A549 (cell line): ENCODE data around the gene ADGRB2.

Experiments
- HDAC2 ChIP-seq: fragments of 200-600 bp; sonication (generic); IDR thresholded peaks from 2 replicates; pipeline ENCODE4 v1.6.1; 2016
- JUNB ChIP-seq: fragments of >200 bp; sonication (Bioruptor Twin); formaldehyde crosslinking; IDR thresholded peaks from 2 replicates; pipeline ENCODE4 v1.6.1; 2016
- NPAS2 ChIP-seq: fragments of 250-450 bp; sonication (Bioruptor Pico); IDR thresholded peaks from 2 replicates; pipeline ENCODE4 v1.8.0; 2022; ENCODE audit warnings: mild to moderate bottlenecking, moderate library complexity, borderline replicate concordance
- RAD21 ChIP-seq, 2 experiments: fragments of >200 bp in 1 of 2; sonication (Bioruptor Twin) in 1 of 2; formaldehyde crosslinking in 1 of 2; IDR thresholded peaks in 1 of 2; conservative IDR thresholded peaks in 1 of 2; 2 replicates in 1 of 2; 3 replicates in 1 of 2; pipeline ENCODE4 v1.6.1; 2012 to 2018; ENCODE audit warnings: inconsistent platforms in 1 of 2
- RNF2 ChIP-seq: fragments of 200-600 bp; sonication (generic); IDR thresholded peaks from 2 replicates; pipeline ENCODE4 v1.6.1; 2016; ENCODE audit warnings: low read depth, mild to moderate bottlenecking, antibody characterized with exemption, moderate library complexity, borderline replicate concordance
- SMC3 ChIP-seq: fragments of >200 bp; sonication (Bioruptor Twin); formaldehyde crosslinking; IDR thresholded peaks from 3 replicates; pipeline ENCODE4 v1.6.1; 2018; ENCODE audit warnings: inconsistent platforms
- SREBF2 ChIP-seq: fragments of 450-650 bp; IDR thresholded peaks from 2 replicates; pipeline ENCODE4 v1.6.1; 2014; ENCODE audit warnings: mild to moderate bottlenecking, moderate library complexity
- TFCP2L1 ChIP-seq: fragments of 250-450 bp; sonication (Bioruptor Pico); IDR thresholded peaks from 2 replicates; pipeline ENCODE4 v1.5.0; 2021; ENCODE audit warnings: mild to moderate bottlenecking
- TF ChIP-seq, protein P1 (sequence below): fragments of 450-650 bp; IDR thresholded peaks from 2 replicates; pipeline ENCODE4 v1.6.1; 2014; ENCODE audit warnings: antibody characterized with exemption
- TF ChIP-seq, protein P2 (sequence below): fragments of >200 bp; sonication (Bioruptor Twin); formaldehyde crosslinking; IDR thresholded peaks from 3 replicates; pipeline ENCODE4 v1.5.1; 2016
- TF ChIP-seq, protein P3 (sequence below): fragments of 200-600 bp; sonication (generic); IDR thresholded peaks from 2 replicates; pipeline ENCODE4 v1.6.1; 2016; ENCODE audit warnings: antibody characterized with exemption, mild to moderate bottlenecking, moderate library complexity
- TF ChIP-seq, protein P4 (sequence below): IDR thresholded peaks from 2 replicates; pipeline ENCODE4 v1.6.1; 2012

DNA sequence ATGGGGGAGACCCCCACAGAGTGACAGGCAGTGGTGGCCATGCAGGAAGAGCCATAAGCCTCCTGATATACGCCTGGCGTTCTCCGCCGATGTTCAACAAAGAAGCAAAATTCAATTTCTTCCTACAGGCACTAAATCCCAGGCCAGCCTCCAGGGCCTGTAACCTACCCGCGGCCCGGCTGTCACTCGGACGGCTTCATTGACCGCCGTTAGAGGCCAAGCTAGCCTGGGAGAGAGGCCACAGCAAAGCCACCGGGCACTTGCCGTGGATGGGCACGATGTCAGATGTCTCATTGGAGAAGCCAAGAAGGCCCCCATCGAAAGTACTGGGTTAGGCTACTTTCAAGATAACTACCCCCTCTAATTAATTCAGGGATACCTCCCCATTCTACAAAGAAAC, 9.7 kb downstream of the ADGRB2 start:
- no peak for TF ChIP-seq SMC3
- TF ChIP-seq, protein P1, sequence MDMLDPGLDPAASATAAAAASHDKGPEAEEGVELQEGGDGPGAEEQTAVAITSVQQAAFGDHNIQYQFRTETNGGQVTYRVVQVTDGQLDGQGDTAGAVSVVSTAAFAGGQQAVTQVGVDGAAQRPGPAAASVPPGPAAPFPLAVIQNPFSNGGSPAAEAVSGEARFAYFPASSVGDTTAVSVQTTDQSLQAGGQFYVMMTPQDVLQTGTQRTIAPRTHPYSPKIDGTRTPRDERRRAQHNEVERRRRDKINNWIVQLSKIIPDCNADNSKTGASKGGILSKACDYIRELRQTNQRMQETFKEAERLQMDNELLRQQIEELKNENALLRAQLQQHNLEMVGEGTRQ: no peak
- TF ChIP-seq, protein P2, sequence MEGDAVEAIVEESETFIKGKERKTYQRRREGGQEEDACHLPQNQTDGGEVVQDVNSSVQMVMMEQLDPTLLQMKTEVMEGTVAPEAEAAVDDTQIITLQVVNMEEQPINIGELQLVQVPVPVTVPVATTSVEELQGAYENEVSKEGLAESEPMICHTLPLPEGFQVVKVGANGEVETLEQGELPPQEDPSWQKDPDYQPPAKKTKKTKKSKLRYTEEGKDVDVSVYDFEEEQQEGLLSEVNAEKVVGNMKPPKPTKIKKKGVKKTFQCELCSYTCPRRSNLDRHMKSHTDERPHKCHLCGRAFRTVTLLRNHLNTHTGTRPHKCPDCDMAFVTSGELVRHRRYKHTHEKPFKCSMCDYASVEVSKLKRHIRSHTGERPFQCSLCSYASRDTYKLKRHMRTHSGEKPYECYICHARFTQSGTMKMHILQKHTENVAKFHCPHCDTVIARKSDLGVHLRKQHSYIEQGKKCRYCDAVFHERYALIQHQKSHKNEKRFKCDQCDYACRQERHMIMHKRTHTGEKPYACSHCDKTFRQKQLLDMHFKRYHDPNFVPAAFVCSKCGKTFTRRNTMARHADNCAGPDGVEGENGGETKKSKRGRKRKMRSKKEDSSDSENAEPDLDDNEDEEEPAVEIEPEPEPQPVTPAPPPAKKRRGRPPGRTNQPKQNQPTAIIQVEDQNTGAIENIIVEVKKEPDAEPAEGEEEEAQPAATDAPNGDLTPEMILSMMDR: no peak
- TF ChIP-seq SREBF2: no peak
- TF ChIP-seq NPAS2 (CRISPR knock-in tag): no peak
- TF ChIP-seq, protein P3, sequence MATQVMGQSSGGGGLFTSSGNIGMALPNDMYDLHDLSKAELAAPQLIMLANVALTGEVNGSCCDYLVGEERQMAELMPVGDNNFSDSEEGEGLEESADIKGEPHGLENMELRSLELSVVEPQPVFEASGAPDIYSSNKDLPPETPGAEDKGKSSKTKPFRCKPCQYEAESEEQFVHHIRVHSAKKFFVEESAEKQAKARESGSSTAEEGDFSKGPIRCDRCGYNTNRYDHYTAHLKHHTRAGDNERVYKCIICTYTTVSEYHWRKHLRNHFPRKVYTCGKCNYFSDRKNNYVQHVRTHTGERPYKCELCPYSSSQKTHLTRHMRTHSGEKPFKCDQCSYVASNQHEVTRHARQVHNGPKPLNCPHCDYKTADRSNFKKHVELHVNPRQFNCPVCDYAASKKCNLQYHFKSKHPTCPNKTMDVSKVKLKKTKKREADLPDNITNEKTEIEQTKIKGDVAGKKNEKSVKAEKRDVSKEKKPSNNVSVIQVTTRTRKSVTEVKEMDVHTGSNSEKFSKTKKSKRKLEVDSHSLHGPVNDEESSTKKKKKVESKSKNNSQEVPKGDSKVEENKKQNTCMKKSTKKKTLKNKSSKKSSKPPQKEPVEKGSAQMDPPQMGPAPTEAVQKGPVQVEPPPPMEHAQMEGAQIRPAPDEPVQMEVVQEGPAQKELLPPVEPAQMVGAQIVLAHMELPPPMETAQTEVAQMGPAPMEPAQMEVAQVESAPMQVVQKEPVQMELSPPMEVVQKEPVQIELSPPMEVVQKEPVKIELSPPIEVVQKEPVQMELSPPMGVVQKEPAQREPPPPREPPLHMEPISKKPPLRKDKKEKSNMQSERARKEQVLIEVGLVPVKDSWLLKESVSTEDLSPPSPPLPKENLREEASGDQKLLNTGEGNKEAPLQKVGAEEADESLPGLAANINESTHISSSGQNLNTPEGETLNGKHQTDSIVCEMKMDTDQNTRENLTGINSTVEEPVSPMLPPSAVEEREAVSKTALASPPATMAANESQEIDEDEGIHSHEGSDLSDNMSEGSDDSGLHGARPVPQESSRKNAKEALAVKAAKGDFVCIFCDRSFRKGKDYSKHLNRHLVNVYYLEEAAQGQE: no peak
- TF ChIP-seq RAD21 (conservative IDR thresholded peaks at IDR 0.05 in 1 of 2, IDR thresholded peaks at IDR 0.05 in 1 of 2): no peak
- TF ChIP-seq, protein P4, sequence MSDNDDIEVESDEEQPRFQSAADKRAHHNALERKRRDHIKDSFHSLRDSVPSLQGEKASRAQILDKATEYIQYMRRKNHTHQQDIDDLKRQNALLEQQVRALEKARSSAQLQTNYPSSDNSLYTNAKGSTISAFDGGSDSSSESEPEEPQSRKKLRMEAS: no peak
- no peak for TF ChIP-seq JUNB
- no peak for TF ChIP-seq TFCP2L1
- TF ChIP-seq RNF2: no peak
- TF ChIP-seq HDAC2: no peak
